CD4-positive, alpha-beta T cell treated with Interleukin-6 at 100 ng/mL for 8 hours (primary cell): ENCODE results near the gene PRDM12.

Experiments
- DNase-seq: peaks from one replicate; pipeline ENCODE4 v3.0.0-alpha.2; 2020; ENCODE audit warnings: mixed read lengths, low spot score

PRDM12 gene

DNA sequence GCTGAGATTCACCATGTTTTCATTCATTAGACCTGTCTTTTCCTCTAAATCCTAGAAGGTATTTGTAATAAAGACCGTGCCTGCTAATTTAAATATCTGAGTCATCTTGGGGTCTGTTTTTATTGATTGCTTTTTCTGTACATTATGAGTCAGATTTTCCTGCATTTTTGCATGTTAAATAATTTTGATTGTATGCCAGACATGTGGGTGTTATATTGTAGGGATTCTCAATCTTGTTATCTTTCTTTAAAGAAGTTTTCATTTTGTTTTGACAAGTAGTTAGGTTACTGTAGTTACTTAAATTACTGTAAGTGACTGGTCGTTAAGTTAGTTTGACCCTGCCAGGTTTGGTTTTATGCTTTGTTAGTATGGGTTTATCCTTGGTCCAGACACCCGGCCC is 64.3 kb downstream of the PRDM12 start:
- DNase-seq, result no peak

DNA sequence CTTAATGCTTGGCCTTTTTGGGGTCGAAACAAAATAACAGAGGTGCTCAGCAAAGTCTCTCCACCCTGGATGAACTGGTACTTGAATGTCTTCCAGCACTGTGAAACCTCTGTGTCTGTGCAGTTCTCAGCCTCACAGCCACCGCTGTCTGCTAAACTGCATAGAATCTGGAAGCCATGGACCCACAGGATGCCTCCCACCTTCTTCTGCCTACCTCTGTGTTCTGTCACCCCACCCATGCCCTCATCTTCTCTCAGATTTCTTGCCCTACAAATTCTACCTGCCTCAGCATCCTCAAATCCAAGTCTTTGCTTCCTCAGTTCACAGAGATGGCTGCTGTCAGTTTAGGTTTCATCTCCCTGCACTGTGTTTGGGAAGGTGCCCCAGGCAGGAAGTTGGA is 64.8 kb downstream of the PRDM12 start:
- no peak for DNase-seq

DNA sequence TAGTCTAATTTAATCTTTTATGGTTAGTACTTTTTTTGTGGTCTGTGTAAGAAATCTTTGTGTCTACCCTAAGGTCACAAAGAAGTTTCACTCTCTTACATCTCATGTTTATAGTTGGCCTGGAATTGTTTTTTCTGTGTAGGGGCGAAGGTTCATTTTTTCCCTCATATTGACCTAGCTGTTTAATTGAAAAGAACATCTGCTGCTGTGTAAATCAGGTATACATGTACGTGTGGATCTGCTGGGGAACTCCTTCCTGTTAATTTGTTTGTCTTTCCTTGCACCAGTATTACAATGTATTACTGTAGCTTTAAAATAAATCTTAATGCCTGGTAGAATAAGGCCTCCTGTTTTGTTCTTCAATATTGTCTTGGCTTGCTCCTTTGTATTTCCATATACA is 67.0 kb downstream of the PRDM12 start:
- DNase-seq, result no peak

DNA sequence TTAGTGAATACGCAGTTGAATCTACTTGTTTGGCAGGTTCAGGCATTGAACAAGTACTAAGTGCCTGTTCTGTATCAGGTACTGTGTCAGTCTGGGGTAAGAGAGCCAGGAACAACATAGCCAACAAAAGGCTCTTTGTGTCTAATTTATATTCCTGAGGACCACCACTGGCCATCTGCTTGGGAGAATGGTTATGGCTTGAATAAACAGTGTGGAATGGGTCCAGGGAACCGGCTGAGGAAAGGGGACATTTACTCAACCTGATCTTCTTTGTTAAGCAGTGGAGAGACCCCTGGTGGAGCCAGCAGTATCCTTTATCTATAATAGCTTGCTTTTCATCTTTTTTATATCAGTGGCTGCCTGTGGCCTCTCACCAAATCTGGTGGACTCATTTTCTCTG is 67.7 kb downstream of the PRDM12 start:
- no peak for DNase-seq
